Activated CD4-positive, alpha-beta T cell treated with anti-CD3 and anti-CD28 coated beads, Interleukin-2, amount 10 ng/mL, durations not matched to agents 7 days and 5 days (primary cell): ENCODE data around the gene PRIM2. TPM values are rescaled to one million over a fixed set of nuclear protein-coding genes. Genes with fewer than 3 reads are reported as not detected.
"Not testable (repeated sequence)": the region's sequence is repeated elsewhere in the genome, so short reads cannot be mapped to it uniquely, and the experiment has no call there.

Experiments
- CTCF ChIA-PET: fragments of 350-600 bp; sonication (Branson Sonifier 250); formaldehyde crosslinking; loops from one replicate; lab custom pipeline; 2021; ENCODE audit warnings: antibody characterized with exemption; lab: Charles Lee
- POLR2A ChIA-PET: fragments of 350-600 bp; sonication (Branson Sonifier 250); formaldehyde crosslinking; loops from one replicate; lab custom pipeline; 2021; ENCODE audit warnings: antibody characterized with exemption; lab: Charles Lee
- DNase-seq: peaks from one replicate; pipeline ENCODE4 v3.0.0-alpha.2; 2020
- H3K27ac Mint-ChIP-seq: one replicate; pipeline ENCODE4 v1.8.0; 2021; ENCODE audit warnings: mild to moderate bottlenecking, moderate library complexity, mixed read lengths
- H3K27me3 Mint-ChIP-seq: one replicate; pipeline ENCODE4 v1.8.0; 2021; ENCODE audit warnings: mixed read lengths
- H3K36me3 Mint-ChIP-seq: one replicate; pipeline ENCODE4 v1.8.0; 2021; ENCODE audit warnings: low read depth, mixed read lengths
- H3K4me1 Mint-ChIP-seq: one replicate; pipeline ENCODE4 v1.8.0; 2021; ENCODE audit warnings: mixed read lengths
- H3K4me3 Mint-ChIP-seq: one replicate; pipeline ENCODE4 v1.8.0; 2021; ENCODE audit warnings: mild to moderate bottlenecking, moderate library complexity, mixed read lengths
- H3K9me3 Mint-ChIP-seq: one replicate; pipeline ENCODE4 v1.8.0; 2021; ENCODE audit warnings: mixed read lengths
- total RNA-seq, 2 experiments: library from RNA; stranded (reverse); gene quantifications; one replicate each; pipeline ENCODE4 v1.2.3, GENCODE V29; 2021

Gene PRIM2
- total RNA-seq, 2 experiments from 2014 or later = 35.7 to 37.7 TPM

GRCh38 chr6:57475656-57476055 is 158.2 kb downstream of the PRIM2 start:
- DNase-seq, H3K4me1 Mint-ChIP-seq, CTCF ChIA-PET, H3K36me3 Mint-ChIP-seq, H3K27ac Mint-ChIP-seq, H3K9me3 Mint-ChIP-seq, H3K27me3 Mint-ChIP-seq, H3K4me3 Mint-ChIP-seq, POLR2A ChIA-PET: not testable (repeated sequence)

- H3K27me3 Mint-ChIP-seq, H3K27ac Mint-ChIP-seq, CTCF ChIA-PET, POLR2A ChIA-PET, H3K4me1 Mint-ChIP-seq, H3K9me3 Mint-ChIP-seq, H3K4me3 Mint-ChIP-seq, H3K36me3 Mint-ChIP-seq, DNase-seq: not testable (repeated sequence)
These were observed 162.8 kb downstream of the PRIM2 start for GRCh38 chr6:57480194-57480593.

GRCh38 chr6:57481121-57481520 is 163.7 kb downstream of the PRIM2 start:
- H3K27ac Mint-ChIP-seq, H3K4me3 Mint-ChIP-seq, H3K9me3 Mint-ChIP-seq, H3K27me3 Mint-ChIP-seq, H3K36me3 Mint-ChIP-seq, DNase-seq, CTCF ChIA-PET, H3K4me1 Mint-ChIP-seq, POLR2A ChIA-PET: not testable (repeated sequence)

- H3K4me1 Mint-ChIP-seq, POLR2A ChIA-PET, H3K9me3 Mint-ChIP-seq, CTCF ChIA-PET, H3K36me3 Mint-ChIP-seq, DNase-seq, H3K27me3 Mint-ChIP-seq, H3K4me3 Mint-ChIP-seq, H3K27ac Mint-ChIP-seq: not testable (repeated sequence)
These were observed 165.0 kb downstream of the PRIM2 start for GRCh38 chr6:57482471-57482870.

GRCh38 chr6:57486494-57487081 is 169.2 kb downstream of the PRIM2 start:
- H3K4me3 Mint-ChIP-seq, H3K4me1 Mint-ChIP-seq, H3K36me3 Mint-ChIP-seq, H3K27me3 Mint-ChIP-seq, POLR2A ChIA-PET, H3K27ac Mint-ChIP-seq, H3K9me3 Mint-ChIP-seq, CTCF ChIA-PET, DNase-seq: not testable (repeated sequence)

GRCh38 chr6:57488551-57488950 is 171.1 kb downstream of the PRIM2 start:
- H3K4me3 Mint-ChIP-seq, DNase-seq, H3K4me1 Mint-ChIP-seq, CTCF ChIA-PET, H3K27me3 Mint-ChIP-seq, H3K36me3 Mint-ChIP-seq, H3K9me3 Mint-ChIP-seq, POLR2A ChIA-PET, H3K27ac Mint-ChIP-seq: not testable (repeated sequence)

GRCh38 chr6:57489887-57490286 is 172.5 kb downstream of the PRIM2 start:
- not testable (repeated sequence) for DNase-seq, H3K36me3 Mint-ChIP-seq, H3K9me3 Mint-ChIP-seq, H3K27ac Mint-ChIP-seq, H3K27me3 Mint-ChIP-seq, H3K4me3 Mint-ChIP-seq, H3K4me1 Mint-ChIP-seq
- ChIA-PET POLR2A (interaction anchor here (0.7 kb wide), 1 partner anchor 593 kb away, joined by 3 read pairs; no protein-coding TSS in a partner anchor), CTCF (interaction anchor here (0.7 kb wide), 1 partner anchor 1416 kb away, joined by 3 read pairs; no protein-coding TSS in a partner anchor)

- CTCF ChIA-PET, H3K27ac Mint-ChIP-seq, H3K9me3 Mint-ChIP-seq, H3K4me3 Mint-ChIP-seq, POLR2A ChIA-PET, H3K36me3 Mint-ChIP-seq, H3K4me1 Mint-ChIP-seq, DNase-seq, H3K27me3 Mint-ChIP-seq: not testable (repeated sequence)
These were observed 174.4 kb downstream of the PRIM2 start for GRCh38 chr6:57491795-57492194.

- H3K27ac Mint-ChIP-seq, H3K27me3 Mint-ChIP-seq, H3K4me3 Mint-ChIP-seq, POLR2A ChIA-PET, H3K4me1 Mint-ChIP-seq, DNase-seq, H3K9me3 Mint-ChIP-seq, H3K36me3 Mint-ChIP-seq, CTCF ChIA-PET: not testable (repeated sequence)
These were observed 178.8 kb downstream of the PRIM2 start for GRCh38 chr6:57496251-57496650.

GRCh38 chr6:57500368-57501021 is 183.1 kb downstream of the PRIM2 start:
- H3K27ac Mint-ChIP-seq, H3K27me3 Mint-ChIP-seq, H3K36me3 Mint-ChIP-seq, H3K9me3 Mint-ChIP-seq, H3K4me1 Mint-ChIP-seq, DNase-seq, H3K4me3 Mint-ChIP-seq, POLR2A ChIA-PET, CTCF ChIA-PET: not testable (repeated sequence)

- H3K36me3 Mint-ChIP-seq, H3K4me3 Mint-ChIP-seq, H3K27ac Mint-ChIP-seq, DNase-seq, H3K9me3 Mint-ChIP-seq, POLR2A ChIA-PET, H3K27me3 Mint-ChIP-seq, H3K4me1 Mint-ChIP-seq, CTCF ChIA-PET: not testable (repeated sequence)
These were observed 185.0 kb downstream of the PRIM2 start for GRCh38 chr6:57502387-57502786.

GRCh38 chr6:57505251-57505650 is 187.8 kb downstream of the PRIM2 start:
- DNase-seq, H3K27ac Mint-ChIP-seq, H3K27me3 Mint-ChIP-seq, CTCF ChIA-PET, H3K9me3 Mint-ChIP-seq, H3K4me3 Mint-ChIP-seq, H3K4me1 Mint-ChIP-seq, POLR2A ChIA-PET, H3K36me3 Mint-ChIP-seq: not testable (repeated sequence)

GRCh38 chr6:57510390-57510789 is 193.0 kb downstream of the PRIM2 start:
- H3K27me3 Mint-ChIP-seq, H3K27ac Mint-ChIP-seq, H3K9me3 Mint-ChIP-seq, DNase-seq, CTCF ChIA-PET, H3K4me1 Mint-ChIP-seq, H3K4me3 Mint-ChIP-seq, POLR2A ChIA-PET, H3K36me3 Mint-ChIP-seq: not testable (repeated sequence)

- H3K4me1 Mint-ChIP-seq, H3K36me3 Mint-ChIP-seq, CTCF ChIA-PET, DNase-seq, POLR2A ChIA-PET, H3K9me3 Mint-ChIP-seq, H3K4me3 Mint-ChIP-seq, H3K27me3 Mint-ChIP-seq, H3K27ac Mint-ChIP-seq: not testable (repeated sequence)
These were observed 197.7 kb downstream of the PRIM2 start for GRCh38 chr6:57515171-57515570.
